GM21381 (cell line): ENCODE results near the gene CXorf51B.
"Not testable (repeated sequence)": the region's sequence is repeated elsewhere in the genome, so short reads cannot be mapped to it uniquely, and the experiment has no call there.

ENCODE experiments used
- ATAC-seq: cut with Tn5 transposase; IDR thresholded peaks from one replicate; pipeline ENCODE4 v1.9.1; 2021; ENCODE audit warnings: mild to moderate bottlenecking, moderate library complexity; ENCODE audit not compliant: unreplicated experiment

Gene CXorf51B

DNA sequence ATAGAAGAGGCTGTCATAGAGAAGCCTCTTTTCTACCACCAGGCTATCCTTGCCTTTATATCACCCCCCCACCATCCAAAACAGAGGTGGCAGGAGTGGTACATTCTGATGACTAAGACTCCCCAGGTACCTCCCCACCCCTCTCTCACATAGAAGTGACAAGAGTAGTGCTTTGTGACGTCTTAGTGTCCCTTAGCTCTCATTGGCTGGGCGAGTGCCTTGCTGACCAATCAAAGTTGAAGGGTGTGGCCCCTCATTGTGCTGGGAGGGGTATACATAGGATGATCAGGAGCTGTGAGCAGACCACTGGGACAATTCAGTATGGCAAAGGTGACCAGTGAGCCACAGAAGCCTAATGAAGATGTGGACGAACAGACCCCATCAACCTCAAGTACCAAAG, at the start of gene CXorf51B:
CXorf51B (plus strand) TSS at position 301 of the 400 bp plus-strand sequence; CDS start at position 322, 21 bp downstream.
- ATAC-seq = not testable (repeated sequence)

DNA sequence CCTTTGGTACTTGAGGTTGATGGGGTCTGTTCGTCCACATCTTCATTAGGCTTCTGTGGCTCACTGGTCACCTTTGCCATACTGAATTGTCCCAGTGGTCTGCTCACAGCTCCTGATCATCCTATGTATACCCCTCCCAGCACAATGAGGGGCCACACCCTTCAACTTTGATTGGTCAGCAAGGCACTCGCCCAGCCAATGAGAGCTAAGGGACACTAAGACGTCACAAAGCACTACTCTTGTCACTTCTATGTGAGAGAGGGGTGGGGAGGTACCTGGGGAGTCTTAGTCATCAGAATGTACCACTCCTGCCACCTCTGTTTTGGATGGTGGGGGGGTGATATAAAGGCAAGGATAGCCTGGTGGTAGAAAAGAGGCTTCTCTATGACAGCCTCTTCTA, 5.1 kb downstream of the CXorf51B start, which contains the start of gene CXorf51A:
CXorf51A (minus strand) TSS at position 101 of the 400 bp plus-strand sequence; CDS start at position 80, 21 bp downstream.
- ATAC-seq = not testable (repeated sequence)

DNA sequence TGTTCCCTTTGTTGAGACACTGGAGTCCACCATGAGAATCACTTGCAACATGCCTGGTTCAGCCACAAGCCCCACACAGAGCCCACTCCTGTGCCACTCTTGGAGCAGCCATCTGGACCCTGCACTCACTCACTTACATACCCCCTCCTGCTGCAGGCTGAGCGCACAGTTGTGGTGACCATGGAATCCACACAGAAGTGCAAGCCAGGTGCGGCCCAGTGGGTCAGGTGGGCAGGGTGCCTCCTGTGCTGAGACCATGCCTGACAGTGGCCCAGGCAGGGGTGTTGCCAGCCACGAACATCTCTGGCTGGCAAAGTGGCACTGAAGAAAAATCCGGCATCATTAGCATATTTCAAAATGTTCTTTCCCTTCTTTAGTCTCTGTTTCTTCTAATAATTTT, 22.4 kb downstream of the CXorf51B start:
- ATAC-seq = no peak

DNA sequence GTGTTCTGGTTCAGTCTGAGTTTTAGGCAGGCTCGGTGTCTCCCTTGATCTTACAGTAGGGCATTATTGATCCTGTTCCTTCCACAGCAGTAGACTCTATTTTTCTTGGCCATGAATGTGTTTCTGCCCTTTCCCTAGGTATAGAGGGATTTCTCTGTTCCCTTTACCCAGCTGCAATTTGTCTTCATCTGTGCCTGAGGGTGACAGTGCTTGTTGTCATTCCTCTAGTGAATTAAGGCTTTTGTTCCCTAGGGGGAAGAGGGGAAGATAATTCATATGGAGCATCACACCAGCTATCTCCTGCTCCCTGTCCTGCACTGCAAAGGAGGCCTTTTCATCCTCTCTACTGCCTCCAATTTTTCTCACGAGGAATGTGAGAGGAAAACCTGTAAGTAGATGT, 44.7 kb downstream of the CXorf51B start:
- no peak for ATAC-seq
